H9 (cell line): Measurements from ENCODE around the gene YIPF3. TPM values are rescaled to one million over a fixed set of nuclear protein-coding genes. Genes with fewer than 3 reads are reported as not detected.

Experiments
- DNase-seq: peaks from one replicate; pipeline ENCODE4 v3.0.0-alpha.2; 2017
- H2AFZ ChIP-seq: one replicate; pipeline ENCODE4 v1.6.1; 2013; ENCODE audit warnings: mild to moderate bottlenecking, low read length, control low read depth, moderate library complexity
- H2AK5ac ChIP-seq: 2 replicates; pipeline ENCODE4 v1.6.1; 2013; ENCODE audit warnings: low read length, control low read depth, mixed read lengths; ENCODE audit not compliant: insufficient read length
- H2BK120ac ChIP-seq: one replicate; pipeline ENCODE4 v1.6.1; 2013; ENCODE audit warnings: low read depth, mild to moderate bottlenecking, low read length, control low read depth, inconsistent platforms; ENCODE audit not compliant: poor library complexity, severe bottlenecking
- H2BK12ac ChIP-seq: 2 replicates; pipeline ENCODE4 v1.6.1; 2013; ENCODE audit warnings: low read length, control low read depth, mixed read lengths, low read depth; ENCODE audit not compliant: insufficient read length
- H2BK15ac ChIP-seq: 2 replicates; pipeline ENCODE4 v1.6.1; 2013; ENCODE audit warnings: low read depth, low read length, control low read depth
- H2BK20ac ChIP-seq: one replicate; pipeline ENCODE4 v1.6.1; 2013; ENCODE audit warnings: low read depth, mild to moderate bottlenecking, low read length, control low read depth, inconsistent platforms; ENCODE audit not compliant: poor library complexity, severe bottlenecking
- H2BK5ac ChIP-seq: 2 replicates; pipeline ENCODE4 v1.6.1; 2013; ENCODE audit warnings: low read length, control low read depth, mixed read lengths; ENCODE audit not compliant: insufficient read length
- H3K14ac ChIP-seq: 2 replicates; pipeline ENCODE4 v1.6.1; 2013; ENCODE audit warnings: low read length, control low read depth; ENCODE audit not compliant: insufficient read depth
- H3K18ac ChIP-seq: 2 replicates; pipeline ENCODE4 v1.6.1; 2013; ENCODE audit warnings: low read depth, mild to moderate bottlenecking, mixed read lengths, low read length, control low read depth; ENCODE audit not compliant: insufficient read length
- H3K23ac ChIP-seq: 2 replicates; pipeline ENCODE4 v1.6.1; 2013; ENCODE audit warnings: low read length, control low read depth, mixed read lengths, low read depth; ENCODE audit not compliant: insufficient read length
- H3K23me2 ChIP-seq: 2 replicates; pipeline ENCODE4 v1.6.1; 2013; ENCODE audit warnings: low read depth, mild to moderate bottlenecking, mixed read lengths, low read length, control low read depth; ENCODE audit not compliant: insufficient read length, poor library complexity, severe bottlenecking
- H3K27ac ChIP-seq: 2 replicates; pipeline ENCODE4 v1.5.1; 2013; ENCODE audit warnings: low read length, control low read depth, mixed read lengths, low read depth; ENCODE audit not compliant: insufficient read length
- H3K27me3 ChIP-seq: 2 replicates; pipeline ENCODE4 v1.6.1; 2013; ENCODE audit warnings: low read length, control low read depth, inconsistent platforms; ENCODE audit not compliant: insufficient read depth
- H3K4ac ChIP-seq: 2 replicates; pipeline ENCODE4 v1.6.1; 2013; ENCODE audit warnings: low read depth, mild to moderate bottlenecking, control low read depth, inconsistent platforms, low read length, moderate library complexity
- H3K4me1 ChIP-seq: 2 replicates; pipeline ENCODE4 v1.6.1; 2013; ENCODE audit warnings: low read length, control low read depth, inconsistent platforms; ENCODE audit not compliant: insufficient read depth
- H3K4me2 ChIP-seq: 2 replicates; pipeline ENCODE4 v1.6.1; 2013; ENCODE audit warnings: low read length, control low read depth, mixed read lengths; ENCODE audit not compliant: insufficient read length, insufficient read depth
- H3K56ac ChIP-seq: 2 replicates; pipeline ENCODE4 v1.6.1; 2013; ENCODE audit warnings: low read depth, mild to moderate bottlenecking, mixed read lengths, low read length, control low read depth; ENCODE audit not compliant: insufficient read length
- H3K79me1 ChIP-seq: 2 replicates; pipeline ENCODE4 v1.6.1; 2013; ENCODE audit warnings: low read depth, mild to moderate bottlenecking, moderate library complexity, low read length, control low read depth, inconsistent platforms; ENCODE audit not compliant: insufficient read depth, poor library complexity, severe bottlenecking
- H3K79me2 ChIP-seq: 2 replicates; pipeline ENCODE4 v1.6.1; 2013; ENCODE audit warnings: low read length, control low read depth, inconsistent platforms; ENCODE audit not compliant: insufficient read depth
- H3K9ac ChIP-seq: 2 replicates; pipeline ENCODE4 v1.6.1; 2013; ENCODE audit warnings: low read length, control low read depth, mixed read lengths; ENCODE audit not compliant: insufficient read length; ENCODE audit errors: extremely low read depth
- H3K9me3 ChIP-seq: one replicate; pipeline ENCODE4 v1.6.1; 2013; ENCODE audit warnings: low read depth, low read length, inconsistent platforms; ENCODE audit not compliant: control insufficient read depth
- H3T11ph ChIP-seq: one replicate; pipeline ENCODE4 v1.6.1; 2013; ENCODE audit warnings: mild to moderate bottlenecking, low read length, control low read depth, inconsistent platforms
- H4K20me1 ChIP-seq: one replicate; pipeline ENCODE4 v1.6.1; 2013; ENCODE audit not compliant: control insufficient read depth, insufficient read length, insufficient read depth
- H4K5ac ChIP-seq: 2 replicates; pipeline ENCODE4 v1.6.1; 2013; ENCODE audit warnings: low read depth, mild to moderate bottlenecking, mixed read lengths, low read length, control low read depth; ENCODE audit not compliant: insufficient read length
- H4K8ac ChIP-seq: replicated peaks from 2 replicates; pipeline ENCODE4 v1.6.1; 2013; ENCODE audit warnings: low read length, control low read depth, mixed read lengths, low read depth; ENCODE audit not compliant: insufficient read length
- H4K91ac ChIP-seq: 2 replicates; pipeline ENCODE4 v1.6.1; 2013; ENCODE audit warnings: low read depth, mild to moderate bottlenecking, moderate library complexity, mixed read lengths, low read length, control low read depth; ENCODE audit not compliant: insufficient read length
- H3K27ac Mint-ChIP-seq, 3 experiments: 2 replicates in 2 of 3; 3 replicates in 1 of 3; pipeline ENCODE4 v1.8.0; 2020 to 2021; ENCODE audit warnings: mixed read lengths in 3 of 3, mild to moderate bottlenecking in 1 of 3, moderate library complexity in 1 of 3
- H3K27me3 Mint-ChIP-seq: 2 replicates; pipeline ENCODE4 v1.8.0; 2021; ENCODE audit warnings: low read depth, mild to moderate bottlenecking, moderate library complexity, mixed read lengths
- H3K36me3 Mint-ChIP-seq, 3 experiments: 2 replicates in 2 of 3; 3 replicates in 1 of 3; pipeline ENCODE4 v1.8.0; 2020 to 2021; ENCODE audit warnings: low read depth in 3 of 3, mixed read lengths in 3 of 3; ENCODE audit not compliant: insufficient read depth in 1 of 3
- H3K4me1 Mint-ChIP-seq, 2 experiments: 2 replicates each; pipeline ENCODE4 v1.8.0; 2020; ENCODE audit warnings: mixed read lengths in 2 of 2
- H3K4me3 Mint-ChIP-seq, 2 experiments: 2 replicates in 1 of 2; 3 replicates in 1 of 2; pipeline ENCODE4 v1.8.0; 2020 to 2021; ENCODE audit warnings: mild to moderate bottlenecking in 2 of 2, mixed read lengths in 2 of 2, moderate library complexity in 1 of 2
- H3K9me3 Mint-ChIP-seq, 2 experiments: 2 replicates in 1 of 2; 3 replicates in 1 of 2; pipeline ENCODE4 v1.8.0; 2020; ENCODE audit warnings: mild to moderate bottlenecking in 2 of 2, mixed read lengths in 2 of 2, moderate library complexity in 1 of 2
- CTCF ChIP-seq: fragments of 200-600 bp; sonication (generic); conservative IDR thresholded peaks from 3 replicates; pipeline ENCODE4 v1.8.0; 2021; ENCODE audit warnings: antibody characterized with exemption, mild to moderate bottlenecking
- WGBS: extraction: QIAGEN DNeasy Blood & Tissue Kit; methylation state at CpG from one replicate; pipeline ENCODE4 v1.1.7; 2013; ENCODE audit warnings: missing lambda C conversion rate, low lambda C conversion rate, mixed read lengths; ENCODE audit not compliant: insufficient read length; ENCODE audit errors: extremely low coverage; 5-methylcytosine and 5-hydroxymethylcytosine counted together
- total RNA-seq: library from RNA; stranded (reverse); gene quantifications from 2 replicates; pipeline ENCODE4 v1.2.1, GENCODE V29; 2021

YIPF3 gene
- total RNA-seq, 1 experiment from 2014 or later, result 84.5 TPM

- no peaks in the 10 kb centered on the region for H3K4me1 ChIP-seq
- no peak within 1 kb of the TSS for H3K23ac ChIP-seq
- no peak within 1 kb of the TSS for H2AFZ ChIP-seq
- H3K18ac ChIP-seq, result peak within 1 kb of the TSS; percentile 31
- peaks cover 2 to 3% of the 10 kb centered on the region in 2 experiments; a peak in 3 of 5 replicates for H3K9me3 Mint-ChIP-seq
- peak within 1 kb of the TSS; percentile 21 for H3K9ac ChIP-seq
- peak; percentile 83 for DNase-seq
- no CpG with 5 or more reads among the region's 96 CpGs for WGBS
- no peak within 1 kb of the TSS for H2BK20ac ChIP-seq
- peaks cover 5% of the 10 kb centered on the region for H3K23me2 ChIP-seq
- no peak within 1 kb of the TSS for H3K4ac ChIP-seq
- H3K4me3 Mint-ChIP-seq, result peak within 1 kb of the TSS; percentile 61 to 86
- no peaks in the 10 kb centered on the region for H4K20me1 ChIP-seq
- H3K56ac ChIP-seq, result no peak within 1 kb of the TSS
- peak within 1 kb of the TSS; percentile 65 for H3K4me2 ChIP-seq
- peaks cover 22 to 46% (median 35%) of the 10 kb centered on the region in 3 experiments for H3K36me3 Mint-ChIP-seq
- H2BK12ac ChIP-seq, result no peak within 1 kb of the TSS
- H3K79me2 ChIP-seq, result no peaks in the 10 kb centered on the region
- H3K9me3 ChIP-seq, result no peaks in the 10 kb centered on the region
- H2BK120ac ChIP-seq, result no peak within 1 kb of the TSS
- no peak within 1 kb of the TSS for H4K8ac ChIP-seq
- H2BK5ac ChIP-seq, result no peak within 1 kb of the TSS
- TF ChIP-seq CTCF, result no peak
- H3K27ac Mint-ChIP-seq, result peak within 1 kb of the TSS in 1 of 3 experiments; percentile 72; a peak in 2 of 7 replicates
- H3T11ph ChIP-seq, result no peak within 1 kb of the TSS
- H3K27me3 Mint-ChIP-seq, result peaks cover 28% of the 10 kb centered on the region
- H3K14ac ChIP-seq, result peak within 1 kb of the TSS; percentile 14; the same call in 1 of the 2 replicates
- no peak within 1 kb of the TSS for H3K27ac ChIP-seq
- H3K27me3 ChIP-seq, result peaks cover 8% of the 10 kb centered on the region; the same call in 1 of the 2 replicates
- no peak within 1 kb of the TSS for H4K5ac ChIP-seq
- H2BK15ac ChIP-seq, result no peak within 1 kb of the TSS
- H3K79me1 ChIP-seq, result no peaks in the 10 kb centered on the region
- no peak within 1 kb of the TSS for H4K91ac ChIP-seq
- no peak within 1 kb of the TSS for H2AK5ac ChIP-seq
- H3K4me1 Mint-ChIP-seq, result peaks cover 23 to 33% of the 10 kb centered on the region in 2 experiments
Observed at GRCh38 chr6:43509984-43510826, 6.5 kb downstream of the YIPF3 start, which contains the start of gene LRRC73. Gene LRRC73 (minus strand): TSS chr6:43510346. CDS start chr6:43509785, 561 bp downstream.
